ENCODE results near the gene LHFPL2. TPM values are rescaled to one million over a fixed set of nuclear protein-coding genes. Genes with fewer than 3 reads are reported as not detected.

Gene LHFPL2
- total and polyA plus RNA-seq, 9 of the 15 experiments (the other 6 are each of a cell fraction or from before 2014, with no cell fraction given) = 1.0 to 6.6 (median 4.6) TPM

GRCh38 chr5:78659714-78660113 lies 11.1 kb upstream of the LHFPL2 start (continued):
- TF ChIP-seq PTBP1 (IDR thresholded peaks at IDR 0.05; ENCODE audit: low read depth, low read length) = no peak
- no peak for TF ChIP-seq ZNF695 (CRISPR knock-in tag; IDR thresholded peaks at IDR 0.05)
- no peak for TF ChIP-seq ZNF395 (CRISPR knock-in tag; IDR thresholded peaks at IDR 0.05)
- TF ChIP-seq HCFC1 (IDR thresholded peaks at IDR 0.05; ENCODE audit: low read depth, low read length) = no peak
- no peak for TF ChIP-seq RBFOX2 (IDR thresholded peaks at IDR 0.05; ENCODE audit: low read depth, low read length)
- TF ChIP-seq ATF6 (CRISPR knock-in tag; IDR thresholded peaks at IDR 0.05) = no peak
- TF ChIP-seq KAT8 (IDR thresholded peaks at IDR 0.05; ENCODE audit: low read depth) = no peak
- TF ChIP-seq, protein P1, sequence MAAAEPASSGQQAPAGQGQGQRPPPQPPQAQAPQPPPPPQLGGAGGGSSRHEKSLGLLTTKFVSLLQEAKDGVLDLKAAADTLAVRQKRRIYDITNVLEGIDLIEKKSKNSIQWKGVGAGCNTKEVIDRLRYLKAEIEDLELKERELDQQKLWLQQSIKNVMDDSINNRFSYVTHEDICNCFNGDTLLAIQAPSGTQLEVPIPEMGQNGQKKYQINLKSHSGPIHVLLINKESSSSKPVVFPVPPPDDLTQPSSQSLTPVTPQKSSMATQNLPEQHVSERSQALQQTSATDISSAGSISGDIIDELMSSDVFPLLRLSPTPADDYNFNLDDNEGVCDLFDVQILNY (CRISPR knock-in tag; IDR thresholded peaks at IDR 0.05) = no peak
- no peak for TF ChIP-seq IRF9 (tag; IDR thresholded peaks at IDR 0.05)
- no peak for TF ChIP-seq BMI1 (IDR thresholded peaks at IDR 0.05; ENCODE audit: low read length)
- no peak for TF ChIP-seq PRDM10 (IDR thresholded peaks at IDR 0.05; ENCODE audit: partially characterized antibody)
- TF ChIP-seq TCF3 (CRISPR knock-in tag; IDR thresholded peaks at IDR 0.05) = peak; percentile 58
- TF ChIP-seq, protein P2, sequence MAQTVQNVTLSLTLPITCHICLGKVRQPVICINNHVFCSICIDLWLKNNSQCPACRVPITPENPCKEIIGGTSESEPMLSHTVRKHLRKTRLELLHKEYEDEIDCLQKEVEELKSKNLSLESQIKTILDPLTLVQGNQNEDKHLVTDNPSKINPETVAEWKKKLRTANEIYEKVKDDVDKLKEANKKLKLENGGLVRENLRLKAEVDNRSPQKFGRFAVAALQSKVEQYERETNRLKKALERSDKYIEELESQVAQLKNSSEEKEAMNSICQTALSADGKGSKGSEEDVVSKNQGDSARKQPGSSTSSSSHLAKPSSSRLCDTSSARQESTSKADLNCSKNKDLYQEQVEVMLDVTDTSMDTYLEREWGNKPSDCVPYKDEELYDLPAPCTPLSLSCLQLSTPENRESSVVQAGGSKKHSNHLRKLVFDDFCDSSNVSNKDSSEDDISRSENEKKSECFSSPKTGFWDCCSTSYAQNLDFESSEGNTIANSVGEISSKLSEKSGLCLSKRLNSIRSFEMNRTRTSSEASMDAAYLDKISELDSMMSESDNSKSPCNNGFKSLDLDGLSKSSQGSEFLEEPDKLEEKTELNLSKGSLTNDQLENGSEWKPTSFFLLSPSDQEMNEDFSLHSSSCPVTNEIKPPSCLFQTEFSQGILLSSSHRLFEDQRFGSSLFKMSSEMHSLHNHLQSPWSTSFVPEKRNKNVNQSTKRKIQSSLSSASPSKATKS (CRISPR knock-in tag; IDR thresholded peaks at IDR 0.05) = no peak
- TF ChIP-seq, protein P3, sequence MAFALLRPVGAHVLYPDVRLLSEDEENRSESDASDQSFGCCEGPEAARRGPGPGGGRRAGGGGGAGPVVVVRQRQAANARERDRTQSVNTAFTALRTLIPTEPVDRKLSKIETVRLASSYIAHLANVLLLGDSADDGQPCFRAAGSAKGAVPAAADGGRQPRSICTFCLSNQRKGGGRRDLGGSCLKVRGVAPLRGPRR (CRISPR knock-in tag; IDR thresholded peaks at IDR 0.05) = no peak
- no peak for TF ChIP-seq RBM34 (IDR thresholded peaks at IDR 0.05; ENCODE audit: borderline replicate concordance, insufficient read depth, low read length)
- no peak for TF ChIP-seq KAT7 (CRISPR knock-in tag; IDR thresholded peaks at IDR 0.05; ENCODE audit: borderline replicate concordance)

Data from K562 (cell line).